Tibial nerve (tissue), 4 donors: ENCODE results near the gene CIZ1. TPM values are rescaled to one million over a fixed set of nuclear protein-coding genes. Genes with fewer than 3 reads are reported as not detected.

Experiments used
- DNase-seq, 2 donors: peaks; one replicate each; pipeline ENCODE4 v3.0.0-alpha.2; 2019; ENCODE audit warnings: low spot score in 2 of 2
- H3K27ac ChIP-seq, 4 donors: fragments of 200-600 bp; sonication (generic) in 3 of 4; one replicate each; pipeline ENCODE4 v1.5.1; 2017 to 2019; ENCODE audit warnings: mild to moderate bottlenecking in 1 of 4
- H3K27me3 ChIP-seq, 2 donors: fragments of 200-600 bp; sonication (generic) in 1 of 2; one replicate each; pipeline versions ENCODE4 v1.5.1 to v1.6.0; 2017 to 2019
- H3K36me3 ChIP-seq, 3 donors: fragments of 200-600 bp; sonication (generic); one replicate each; pipeline ENCODE4 v1.5.1; 2018 to 2019
- H3K4me1 ChIP-seq, 4 donors: fragments of 200-600 bp; sonication (generic) in 3 of 4; one replicate each; pipeline ENCODE4 v1.5.1; 2017 to 2019
- H3K4me3 ChIP-seq, 4 donors: fragments of 200-600 bp; sonication (generic) in 3 of 4; one replicate each; pipeline ENCODE4 v1.5.1; 2017 to 2019; ENCODE audit warnings: mild to moderate bottlenecking in 1 of 4, moderate library complexity in 1 of 4
- H3K9me3 ChIP-seq, 4 donors: fragments of 200-600 bp; sonication (generic) in 3 of 4; one replicate each; pipeline ENCODE4 v1.5.1; 2017 to 2019
- EP300 ChIP-seq, 2 donors: sonication (generic); formaldehyde crosslinking; IDR thresholded peaks; one replicate each; pipeline ENCODE4 v1.6.1; 2017; ENCODE audit warnings: antibody characterized with exemption in 2 of 2, mild to moderate bottlenecking in 1 of 2
- POLR2A ChIP-seq, 2 donors: fragments of 450-650 bp; IDR thresholded peaks; one replicate each; pipeline ENCODE4 v1.6.1; 2017; ENCODE audit warnings: antibody characterized with exemption in 2 of 2, mild to moderate bottlenecking in 2 of 2, moderate library complexity in 2 of 2
- WGBS, 2 donors: methylation state at CpG; one replicate each; pipeline ENCODE4 v1.1.5; 2018; 5-methylcytosine and 5-hydroxymethylcytosine counted together
- total RNA-seq, 4 donors: library from RNA; depleted of rRNA; stranded (reverse); fragments of >200 nt; gene quantifications; one replicate each; pipeline ENCODE4 v1.1.0, GENCODE V29; 2016
- TF ChIP-seq, protein P1 (sequence below), 5 experiments: fragments of 200-600 bp in 3 of 5; fragments of 450-650 bp in 2 of 5; sonication (generic) in 3 of 5; IDR thresholded peaks; one replicate each; pipeline ENCODE4 v1.5.1; 2016 to 2019; ENCODE audit warnings: antibody characterized with exemption in 5 of 5, mild to moderate bottlenecking in 3 of 5, moderate library complexity in 2 of 5

Gene CIZ1
- total RNA-seq, 4 donors from 2014 or later = 59.4 to 99.3 (median 71.4) TPM

DNA sequence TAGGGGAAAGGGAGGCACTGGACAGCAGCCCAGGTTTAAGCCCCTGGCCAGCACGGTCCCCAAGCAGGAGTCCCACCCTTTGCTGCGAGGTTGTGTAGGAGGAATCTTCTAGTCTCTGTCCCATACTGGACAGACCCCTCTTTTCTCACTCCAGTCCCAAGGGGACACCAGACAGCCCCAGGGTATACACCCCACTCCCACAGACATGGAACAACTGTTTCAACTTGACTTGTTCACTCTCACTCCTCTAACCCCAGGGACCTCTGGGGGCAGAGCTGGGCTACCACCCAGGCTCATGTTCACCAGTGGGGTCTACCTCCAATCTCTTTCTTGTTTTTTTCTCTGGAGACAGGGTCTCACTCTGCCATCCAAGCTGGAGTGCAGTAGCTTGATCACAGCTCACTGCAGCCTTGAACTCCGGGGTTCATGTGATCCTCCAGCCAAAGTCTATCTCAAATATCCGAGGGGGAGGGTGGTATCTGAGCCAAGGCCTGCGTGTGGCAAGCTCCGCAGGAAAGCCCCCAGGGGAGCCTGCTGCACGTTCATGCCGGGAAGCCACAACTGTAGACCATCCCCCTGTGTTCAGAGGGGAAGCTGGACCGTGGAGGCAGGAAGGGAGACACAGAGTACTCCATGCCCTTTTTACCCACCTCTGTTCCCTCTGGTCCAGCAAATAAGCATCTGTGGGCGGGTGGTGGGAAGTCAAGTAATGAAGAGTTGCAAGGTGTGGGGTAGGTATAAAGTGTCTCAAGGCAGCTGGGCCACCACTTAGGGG is 65.6 kb downstream of the CIZ1 start:
- TF ChIP-seq POLR2A (IDR thresholded peaks at IDR 0.05) = no peak
- no peak for TF ChIP-seq EP300 (IDR thresholded peaks at IDR 0.05)
- TF ChIP-seq, protein P1, sequence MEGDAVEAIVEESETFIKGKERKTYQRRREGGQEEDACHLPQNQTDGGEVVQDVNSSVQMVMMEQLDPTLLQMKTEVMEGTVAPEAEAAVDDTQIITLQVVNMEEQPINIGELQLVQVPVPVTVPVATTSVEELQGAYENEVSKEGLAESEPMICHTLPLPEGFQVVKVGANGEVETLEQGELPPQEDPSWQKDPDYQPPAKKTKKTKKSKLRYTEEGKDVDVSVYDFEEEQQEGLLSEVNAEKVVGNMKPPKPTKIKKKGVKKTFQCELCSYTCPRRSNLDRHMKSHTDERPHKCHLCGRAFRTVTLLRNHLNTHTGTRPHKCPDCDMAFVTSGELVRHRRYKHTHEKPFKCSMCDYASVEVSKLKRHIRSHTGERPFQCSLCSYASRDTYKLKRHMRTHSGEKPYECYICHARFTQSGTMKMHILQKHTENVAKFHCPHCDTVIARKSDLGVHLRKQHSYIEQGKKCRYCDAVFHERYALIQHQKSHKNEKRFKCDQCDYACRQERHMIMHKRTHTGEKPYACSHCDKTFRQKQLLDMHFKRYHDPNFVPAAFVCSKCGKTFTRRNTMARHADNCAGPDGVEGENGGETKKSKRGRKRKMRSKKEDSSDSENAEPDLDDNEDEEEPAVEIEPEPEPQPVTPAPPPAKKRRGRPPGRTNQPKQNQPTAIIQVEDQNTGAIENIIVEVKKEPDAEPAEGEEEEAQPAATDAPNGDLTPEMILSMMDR (IDR thresholded peaks at IDR 0.05) = no peak
- DNase-seq = no peak
- Histone ChIP-seq H3K36me3 (peaks cover 0 to 45% (median 0%) of the 10 kb centered on the region in 3 donors), H3K9me3 (no peaks in the 10 kb centered on the region), H3K4me1 (peaks cover 0 to 40% (median 25%) of the 10 kb centered on the region in 4 donors), H3K4me3 (peak overlapping the region in 1 of 4 donors; percentile 83), H3K27me3 (no peaks in the 10 kb centered on the region), H3K27ac (peak overlapping the region in 3 of 4 donors; percentile 28 to 63 (median 45))
- 29 to 36% methylated on average over 10 of the region's 10 CpGs for WGBS, 2 donors

DNA sequence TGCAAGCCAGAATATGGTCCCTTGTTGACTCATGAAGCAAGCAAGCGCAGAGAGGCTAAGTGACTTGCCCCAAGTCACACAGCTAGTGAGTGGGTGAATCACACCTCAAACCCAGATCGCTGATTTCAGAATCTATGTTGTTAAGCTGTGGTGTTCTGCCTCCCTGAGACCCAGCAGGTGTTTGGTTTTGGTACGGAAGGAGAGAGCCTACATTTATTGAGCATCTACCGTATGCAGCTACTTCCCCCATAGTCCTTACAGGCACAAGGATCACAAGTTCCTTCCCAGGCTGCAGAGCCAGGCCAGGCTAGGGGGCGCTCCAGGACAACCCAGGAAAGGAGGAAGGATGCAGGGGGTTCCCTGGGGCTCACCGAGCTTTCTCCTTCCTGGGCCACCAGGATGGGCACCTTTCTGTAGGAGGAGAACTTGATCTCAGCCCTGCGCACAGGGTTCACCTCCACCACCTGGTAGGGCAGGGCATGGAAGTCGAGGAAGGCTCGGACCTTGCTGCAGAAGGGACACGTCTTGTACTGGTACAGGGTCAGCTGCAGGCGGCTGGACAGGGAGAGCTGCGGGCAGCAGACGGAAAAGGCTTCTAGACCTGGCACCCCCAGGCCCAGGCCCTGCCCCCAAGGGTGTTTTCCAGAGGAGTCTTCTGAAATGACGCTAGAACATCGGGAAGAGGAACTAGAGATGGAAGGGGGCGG is 66.3 kb downstream of the CIZ1 start:
- peaks cover 0 to 40% (median 25%) of the 10 kb centered on the region in 4 donors for H3K4me1 ChIP-seq
- WGBS, 2 donors = 62% methylated on average over 13 to 16 of the region's 16 CpGs
- DNase-seq = peak; percentile 53 to 77
- no peaks in the 10 kb centered on the region for H3K27me3 ChIP-seq
- peak overlapping the region in 1 of 4 donors; percentile 10 for H3K4me3 ChIP-seq
- peaks cover 0 to 53% (median 0%) of the 10 kb centered on the region in 3 donors for H3K36me3 ChIP-seq
- TF ChIP-seq, protein P1 (IDR thresholded peaks at IDR 0.05) = peak; percentile 19 to 49 (median 42)
- TF ChIP-seq EP300 (IDR thresholded peaks at IDR 0.05) (no peak), POLR2A (IDR thresholded peaks at IDR 0.05) (no peak)
- peak overlapping the region in 3 of 4 donors; percentile 28 to 63 (median 45) for H3K27ac ChIP-seq
- H3K9me3 ChIP-seq = no peaks in the 10 kb centered on the region

DNA sequence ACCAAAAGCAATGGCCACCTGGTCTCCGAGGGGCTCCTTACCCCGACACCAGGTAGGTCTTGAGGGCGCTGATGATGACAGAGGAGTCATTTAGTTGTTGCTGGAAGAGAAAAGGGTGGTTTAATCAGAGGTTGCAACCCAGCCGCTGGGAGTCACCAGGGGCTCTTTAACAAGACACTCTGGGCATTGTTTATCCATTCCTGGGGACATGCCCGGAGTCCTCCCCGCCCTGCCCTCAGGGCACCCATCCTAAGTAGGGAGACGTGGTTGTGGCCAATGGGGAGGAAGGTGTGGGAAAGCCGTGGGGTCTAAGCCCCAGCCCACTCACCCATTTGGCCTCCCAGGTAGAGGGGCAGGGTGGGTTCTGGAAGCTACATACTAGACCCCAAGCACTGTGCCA is 66.9 kb downstream of the CIZ1 start:
- WGBS, 2 donors = 82 to 87% methylated on average over 8 of the region's 8 CpGs
- H3K4me3 ChIP-seq = no peak overlapping the region
- H3K27me3 ChIP-seq = no peaks in the 10 kb centered on the region
- no peak for TF ChIP-seq POLR2A (IDR thresholded peaks at IDR 0.05)
- TF ChIP-seq EP300 (IDR thresholded peaks at IDR 0.05) = no peak
- TF ChIP-seq, protein P1 (IDR thresholded peaks at IDR 0.05) = no peak
- H3K27ac ChIP-seq = no peak overlapping the region
- no peaks in the 10 kb centered on the region for H3K9me3 ChIP-seq
- no peak for DNase-seq
- H3K4me1 ChIP-seq = peaks cover 0 to 38% (median 25%) of the 10 kb centered on the region in 4 donors
- peaks cover 0 to 55% (median 0%) of the 10 kb centered on the region in 3 donors for H3K36me3 ChIP-seq

DNA sequence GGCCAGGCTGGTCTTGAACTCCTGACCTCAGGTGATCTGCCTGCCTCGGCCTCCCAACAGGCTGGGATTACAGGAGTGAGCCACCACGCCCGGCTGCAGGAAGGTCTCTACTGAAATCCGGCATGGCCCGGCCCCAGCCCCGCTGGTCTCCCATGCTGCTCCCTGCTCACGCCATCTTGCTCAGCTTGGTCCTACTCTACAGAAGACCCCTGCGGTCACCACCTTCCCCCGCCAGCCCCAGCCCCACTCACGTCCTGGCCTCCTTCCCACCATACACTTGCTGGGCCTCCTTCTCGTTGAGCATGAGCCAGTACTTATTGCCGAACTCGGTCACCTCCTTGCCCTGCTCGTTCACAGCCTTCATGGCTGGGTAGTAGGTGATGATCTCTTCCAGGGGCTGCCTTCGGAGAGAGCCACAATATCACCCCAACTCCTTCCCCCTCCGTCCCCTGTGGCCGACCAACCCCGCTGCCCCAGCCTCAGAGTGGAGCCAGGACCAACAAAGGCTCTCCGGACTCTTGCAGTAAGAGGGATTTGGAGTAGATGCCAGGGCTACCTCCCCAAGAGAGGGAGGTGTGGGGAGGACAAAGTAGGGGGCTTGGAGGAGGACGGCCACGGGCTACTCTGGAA is 67.8 kb downstream of the CIZ1 start:
- Histone ChIP-seq H3K27ac (no peak overlapping the region), H3K4me1 (peaks cover 0 to 29% (median 17%) of the 10 kb centered on the region in 4 donors), H3K36me3 (peaks cover 0 to 55% (median 0%) of the 10 kb centered on the region in 3 donors), H3K27me3 (no peaks in the 10 kb centered on the region), H3K9me3 (no peaks in the 10 kb centered on the region), H3K4me3 (no peak overlapping the region)
- TF ChIP-seq POLR2A (IDR thresholded peaks at IDR 0.05) (no peak), EP300 (IDR thresholded peaks at IDR 0.05) (no peak)
- TF ChIP-seq, protein P1 (IDR thresholded peaks at IDR 0.05) = no peak
- 91 to 93% methylated on average over 21 of the region's 21 CpGs for WGBS, 2 donors
- no peak for DNase-seq
